WTC11 (cell line): ENCODE results near the gene WIPF3. TPM values are rescaled to one million over a fixed set of nuclear protein-coding genes. Genes with fewer than 3 reads are reported as not detected.
A peak's percentile ranks its signal among the peaks of the same experiment; 100 is the strongest.

Experiments
- ATAC-seq: fragments of 200-7000 bp; cut with Tn5 transposase; 2 replicates; pipeline ENCODE4 v1.10.0; 2021; ENCODE audit warnings: mild to moderate bottlenecking, moderate library complexity
- CTCF ChIA-PET: fragments of 300-600 bp; sonication (Branson Sonifier 250); formaldehyde crosslinking; loops from one replicate; lab custom pipeline; 2021; ENCODE audit warnings: antibody characterized with exemption; lab: Charles Lee
- POLR2A ChIA-PET: fragments of 350-600 bp; sonication (Branson Sonifier 250); formaldehyde crosslinking; loops from one replicate; lab custom pipeline; 2021; ENCODE audit warnings: antibody characterized with exemption; lab: Charles Lee
- DNase-seq: peaks from one replicate; pipeline ENCODE4 v3.0.0; 2021; ENCODE audit warnings: low spot score
- H3K27ac Mint-ChIP-seq: 2 replicates; pipeline ENCODE4 v1.8.0; 2021; ENCODE audit warnings: mixed read lengths
- H3K27me3 Mint-ChIP-seq: 2 replicates; pipeline ENCODE4 v1.8.0; 2021; ENCODE audit warnings: low read depth, mild to moderate bottlenecking, moderate library complexity, mixed read lengths
- H3K36me3 Mint-ChIP-seq: 2 replicates; pipeline ENCODE4 v1.8.0; 2021; ENCODE audit warnings: mixed read lengths
- H3K4me1 Mint-ChIP-seq: 2 replicates; pipeline ENCODE4 v1.8.0; 2022; ENCODE audit warnings: mixed read lengths
- H3K4me3 Mint-ChIP-seq: 2 replicates; pipeline ENCODE4 v1.8.0; 2021; ENCODE audit warnings: mild to moderate bottlenecking, moderate library complexity, mixed read lengths
- H3K9me3 Mint-ChIP-seq: 2 replicates; pipeline ENCODE4 v1.8.0; 2021; ENCODE audit warnings: mixed read lengths
- CBFB ChIP-seq: sonication (generic); formaldehyde crosslinking; IDR thresholded peaks from 2 replicates; pipeline ENCODE4 v1.8.1; 2022; ENCODE audit warnings: mild to moderate bottlenecking, low read depth, missing genetic modification reagents
- FOXK1 ChIP-seq: sonication (generic); formaldehyde crosslinking; IDR thresholded peaks from 2 replicates; pipeline ENCODE4 v1.8.0; 2022; ENCODE audit warnings: mild to moderate bottlenecking, moderate library complexity, missing genetic modification reagents
- GRHL2 ChIP-seq: fragments of 250-450 bp; sonication (Bioruptor Pico); IDR thresholded peaks from 2 replicates; pipeline ENCODE4 v1.8.0; 2022; ENCODE audit warnings: mild to moderate bottlenecking, moderate library complexity; ENCODE audit not compliant: insufficient replicate concordance, severe bottlenecking
- GTF2I ChIP-seq: fragments of 250-450 bp; sonication (Bioruptor Pico); conservative IDR thresholded peaks from 2 replicates; pipeline ENCODE4 v1.4.0; 2021; ENCODE audit warnings: mild to moderate bottlenecking
- HMGA2 ChIP-seq: fragments of 250-450 bp; sonication (Bioruptor Pico); IDR thresholded peaks from 2 replicates; pipeline ENCODE4 v1.4.0; 2021; ENCODE audit warnings: mild to moderate bottlenecking, moderate library complexity
- JUN ChIP-seq: sonication (generic); formaldehyde crosslinking; IDR thresholded peaks from 2 replicates; pipeline ENCODE4 v1.8.0; 2023; ENCODE audit warnings: mild to moderate bottlenecking, missing genetic modification reagents
- MYBL2 ChIP-seq: sonication (generic); formaldehyde crosslinking; IDR thresholded peaks from 2 replicates; pipeline ENCODE4 v1.8.1; 2023; ENCODE audit warnings: mild to moderate bottlenecking, moderate library complexity, missing genetic modification reagents
- NFE2L1 ChIP-seq: sonication (generic); formaldehyde crosslinking; IDR thresholded peaks from 2 replicates; pipeline ENCODE4 v1.8.1; 2023; ENCODE audit warnings: missing genetic modification reagents
- RELA ChIP-seq: sonication (generic); formaldehyde crosslinking; IDR thresholded peaks from 2 replicates; pipeline ENCODE4 v1.8.1; 2022; ENCODE audit warnings: missing genetic modification reagents, mild to moderate bottlenecking, borderline replicate concordance
- RORB ChIP-seq: fragments of 250-450 bp; sonication (Bioruptor Pico); IDR thresholded peaks from 2 replicates; pipeline ENCODE4 v1.9.0; 2021; ENCODE audit warnings: mild to moderate bottlenecking
- SMAD4 ChIP-seq: sonication (generic); formaldehyde crosslinking; IDR thresholded peaks from 2 replicates; pipeline ENCODE4 v1.8.0; 2022; ENCODE audit warnings: mild to moderate bottlenecking, missing genetic modification reagents
- TEAD1 ChIP-seq: sonication (generic); formaldehyde crosslinking; IDR thresholded peaks from 2 replicates; pipeline ENCODE4 v1.8.0; 2022; ENCODE audit warnings: mild to moderate bottlenecking, missing genetic modification reagents
- ZNF317 ChIP-seq: sonication (generic); formaldehyde crosslinking; IDR thresholded peaks from 2 replicates; pipeline ENCODE4 v1.8.1; 2023; ENCODE audit warnings: low read depth, mild to moderate bottlenecking, moderate library complexity, missing genetic modification reagents, borderline replicate concordance
- ZNF416 ChIP-seq: fragments of 250-450 bp; sonication (Bioruptor Pico); IDR thresholded peaks from 2 replicates; pipeline ENCODE4 v1.9.0; 2021; ENCODE audit warnings: mild to moderate bottlenecking, inconsistent platforms
- total RNA-seq: library from RNA; stranded (reverse); gene quantifications from 3 replicates; pipeline ENCODE4 v1.2.3, GENCODE V29; 2021
- TF ChIP-seq, protein P1 (sequence below): sonication (generic); formaldehyde crosslinking; IDR thresholded peaks from 2 replicates; pipeline ENCODE4 v1.8.1; 2023; ENCODE audit warnings: mild to moderate bottlenecking, missing genetic modification reagents, borderline replicate concordance
- TF ChIP-seq, protein P2 (sequence below): sonication (generic); formaldehyde crosslinking; IDR thresholded peaks from 2 replicates; pipeline ENCODE4 v1.8.1; 2023; ENCODE audit warnings: mild to moderate bottlenecking, missing genetic modification reagents
- TF ChIP-seq, protein P3 (sequence below): fragments of 250-450 bp; sonication (Bioruptor Pico); IDR thresholded peaks from 2 replicates; pipeline ENCODE4 v1.9.0; 2021; ENCODE audit warnings: mild to moderate bottlenecking
- TF ChIP-seq, protein P4 (sequence below): fragments of 250-450 bp; sonication (Bioruptor Pico); IDR thresholded peaks from 2 replicates; pipeline ENCODE4 v1.9.0; 2021; ENCODE audit warnings: moderate library complexity, mild to moderate bottlenecking, inconsistent platforms, borderline replicate concordance
- TF ChIP-seq, protein P5 (sequence below): sonication (generic); formaldehyde crosslinking; IDR thresholded peaks from 2 replicates; pipeline ENCODE4 v1.8.1; 2022; ENCODE audit warnings: mild to moderate bottlenecking, missing genetic modification reagents, moderate library complexity, borderline replicate concordance

Gene WIPF3
- total RNA-seq, 1 experiment from 2014 or later = 9.9 TPM

DNA sequence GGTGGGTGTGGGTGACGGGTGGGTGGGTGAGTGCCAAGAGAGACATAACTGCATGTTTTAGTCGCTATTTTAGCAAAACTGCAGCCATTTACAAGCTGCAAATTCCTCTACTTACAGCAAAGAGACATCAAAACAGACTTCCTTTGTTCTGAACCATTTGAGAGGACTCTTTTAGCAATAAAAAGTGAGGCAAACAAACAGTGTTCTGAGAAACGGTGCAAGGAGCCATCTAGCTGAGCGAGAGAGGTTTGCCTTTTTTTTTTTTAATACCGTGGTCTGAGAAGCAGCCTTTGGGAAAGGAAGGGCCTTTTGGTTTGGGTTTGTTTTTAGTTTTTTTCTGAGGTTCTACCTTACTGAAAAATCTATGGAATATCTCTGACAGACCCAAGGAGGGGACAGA lies 120.4 kb downstream of the WIPF3 start:
- Mint-ChIP-seq H3K4me3 (no peak overlapping the region), H3K36me3 (peaks cover 35% of the 10 kb centered on the region), H3K27ac (no peak overlapping the region), H3K4me1 (no peaks in the 10 kb centered on the region), H3K9me3 (no peaks in the 10 kb centered on the region), H3K27me3 (no peaks in the 10 kb centered on the region)
- no peak for ATAC-seq
- DNase-seq = no peak
- ChIA-PET POLR2A (no interaction called here), CTCF (interaction anchor here (1.2 kb wide), 1 partner anchor 178 kb away, joined by 3 read pairs; no protein-coding TSS in a partner anchor)
- TF ChIP-seq GTF2I (CRISPR knock-in tag) = no peak
- no peak for TF ChIP-seq JUN (CRISPR knock-in tag)
- no peak for TF ChIP-seq GRHL2 (CRISPR knock-in tag)
- no peak for TF ChIP-seq TEAD1 (CRISPR knock-in tag)
- no peak for TF ChIP-seq HMGA2 (CRISPR knock-in tag)
- TF ChIP-seq ZNF317 = no peak
- TF ChIP-seq, protein P1, sequence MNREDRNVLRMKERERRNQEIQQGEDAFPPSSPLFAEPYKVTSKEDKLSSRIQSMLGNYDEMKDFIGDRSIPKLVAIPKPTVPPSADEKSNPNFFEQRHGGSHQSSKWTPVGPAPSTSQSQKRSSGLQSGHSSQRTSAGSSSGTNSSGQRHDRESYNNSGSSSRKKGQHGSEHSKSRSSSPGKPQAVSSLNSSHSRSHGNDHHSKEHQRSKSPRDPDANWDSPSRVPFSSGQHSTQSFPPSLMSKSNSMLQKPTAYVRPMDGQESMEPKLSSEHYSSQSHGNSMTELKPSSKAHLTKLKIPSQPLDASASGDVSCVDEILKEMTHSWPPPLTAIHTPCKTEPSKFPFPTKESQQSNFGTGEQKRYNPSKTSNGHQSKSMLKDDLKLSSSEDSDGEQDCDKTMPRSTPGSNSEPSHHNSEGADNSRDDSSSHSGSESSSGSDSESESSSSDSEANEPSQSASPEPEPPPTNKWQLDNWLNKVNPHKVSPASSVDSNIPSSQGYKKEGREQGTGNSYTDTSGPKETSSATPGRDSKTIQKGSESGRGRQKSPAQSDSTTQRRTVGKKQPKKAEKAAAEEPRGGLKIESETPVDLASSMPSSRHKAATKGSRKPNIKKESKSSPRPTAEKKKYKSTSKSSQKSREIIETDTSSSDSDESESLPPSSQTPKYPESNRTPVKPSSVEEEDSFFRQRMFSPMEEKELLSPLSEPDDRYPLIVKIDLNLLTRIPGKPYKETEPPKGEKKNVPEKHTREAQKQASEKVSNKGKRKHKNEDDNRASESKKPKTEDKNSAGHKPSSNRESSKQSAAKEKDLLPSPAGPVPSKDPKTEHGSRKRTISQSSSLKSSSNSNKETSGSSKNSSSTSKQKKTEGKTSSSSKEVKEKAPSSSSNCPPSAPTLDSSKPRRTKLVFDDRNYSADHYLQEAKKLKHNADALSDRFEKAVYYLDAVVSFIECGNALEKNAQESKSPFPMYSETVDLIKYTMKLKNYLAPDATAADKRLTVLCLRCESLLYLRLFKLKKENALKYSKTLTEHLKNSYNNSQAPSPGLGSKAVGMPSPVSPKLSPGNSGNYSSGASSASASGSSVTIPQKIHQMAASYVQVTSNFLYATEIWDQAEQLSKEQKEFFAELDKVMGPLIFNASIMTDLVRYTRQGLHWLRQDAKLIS = no peak
- TF ChIP-seq RELA (CRISPR knock-in tag) = no peak

DNA sequence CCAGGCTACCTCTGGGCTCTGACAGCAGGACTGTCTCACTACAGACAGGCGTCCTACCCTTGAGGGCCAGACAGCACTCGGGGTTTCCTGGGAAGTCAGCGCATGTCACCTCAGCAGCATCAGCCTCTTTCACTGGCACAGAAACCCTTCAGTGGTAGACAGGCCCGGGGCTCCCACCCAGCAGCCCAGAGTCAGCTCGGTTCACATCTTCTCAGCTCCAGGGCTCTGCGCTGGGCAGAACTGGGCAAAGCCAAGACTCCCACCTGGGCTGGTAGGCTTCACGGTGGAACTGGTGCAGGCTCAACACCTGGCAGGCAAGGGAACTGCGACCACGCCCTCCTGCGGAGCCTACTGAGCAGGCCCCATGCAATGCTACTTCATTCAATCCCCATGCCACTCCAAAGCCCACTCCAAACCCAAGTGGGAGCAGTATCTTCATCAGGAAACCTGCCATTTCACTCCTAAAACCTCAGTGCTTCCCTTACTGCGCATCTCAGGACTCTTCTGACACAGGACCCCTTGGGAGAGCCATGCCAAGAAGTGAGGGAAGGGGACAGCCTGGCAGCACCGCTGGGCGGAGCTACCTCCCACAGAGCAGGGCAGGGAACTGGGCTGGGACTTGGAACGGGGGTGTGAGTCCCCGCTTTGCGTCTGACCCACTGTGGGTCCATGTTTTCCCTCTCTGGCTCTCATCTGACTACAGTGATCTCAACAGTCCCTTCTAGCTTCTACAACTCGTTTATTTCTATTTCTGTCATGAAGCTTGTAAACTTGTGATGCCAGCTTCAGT lies 122.9 kb downstream of the WIPF3 start:
- Mint-ChIP-seq H3K36me3 (peaks cover 25% of the 10 kb centered on the region), H3K4me1 (no peaks in the 10 kb centered on the region)

DNA sequence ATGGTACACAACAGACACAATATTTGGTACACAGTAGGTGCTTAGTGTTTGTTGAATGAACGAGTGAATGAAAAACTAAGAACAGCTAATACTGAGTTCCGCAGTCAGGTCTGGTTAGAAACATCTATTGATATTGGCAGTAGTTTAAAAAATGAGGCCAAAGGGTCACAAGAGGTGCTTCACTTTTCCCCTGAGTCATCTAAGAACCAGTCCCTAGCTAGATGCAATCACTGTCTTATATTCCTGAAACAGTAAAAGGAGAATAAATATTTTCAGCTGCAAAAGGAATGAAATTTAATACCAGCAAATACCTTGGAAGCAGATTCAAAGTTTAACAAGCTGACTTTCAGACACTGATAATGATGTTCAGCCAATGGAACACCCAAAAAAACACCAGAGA lies 128.8 kb downstream of the WIPF3 start:
- POLR2A ChIA-PET = no interaction called here

More for the DNA sequence above, 122.9 kb downstream of the WIPF3 start:
- ChIA-PET POLR2A (interaction anchor here (0.6 kb wide), 1 partner anchor 127 kb away, joined by 6 read pairs; no protein-coding TSS in a partner anchor), CTCF (interaction anchor here (2.4 kb wide), 1 partner anchor 8 kb away, joined by 12 read pairs; no protein-coding TSS in a partner anchor)
- H3K27me3 Mint-ChIP-seq = no peaks in the 10 kb centered on the region
- ATAC-seq (peak; percentile 48), DNase-seq (peak; percentile 23)
- no peak for TF ChIP-seq CBFB (CRISPR knock-in tag)
- no peak overlapping the region for H3K27ac Mint-ChIP-seq
- H3K4me3 Mint-ChIP-seq = no peak overlapping the region
- H3K9me3 Mint-ChIP-seq = no peaks in the 10 kb centered on the region

DNA sequence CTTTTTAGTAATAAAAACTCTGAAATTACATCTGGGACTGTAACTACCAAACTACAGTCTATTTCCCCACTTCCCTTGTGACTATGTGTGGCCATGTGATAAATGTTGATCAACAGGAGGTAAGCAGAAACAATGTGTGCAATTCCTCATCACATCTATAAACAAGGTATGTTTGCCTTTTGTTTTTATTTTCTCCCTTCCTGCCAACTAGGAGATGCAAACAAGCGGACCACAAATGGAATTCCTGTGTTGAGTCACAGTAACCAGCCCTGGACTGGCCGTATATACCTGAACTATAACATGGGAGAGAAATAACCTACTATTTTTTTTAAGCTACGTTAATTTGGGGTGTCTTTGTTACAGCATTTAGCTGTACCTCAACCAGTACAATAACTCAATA lies 130.8 kb downstream of the WIPF3 start:
- ATAC-seq (no peak), DNase-seq (no peak)
- Mint-ChIP-seq H3K4me3 (no peak overlapping the region), H3K27me3 (no peaks in the 10 kb centered on the region), H3K9me3 (peaks cover 18% of the 10 kb centered on the region), H3K27ac (no peak overlapping the region), H3K36me3 (peaks cover 81% of the 10 kb centered on the region), H3K4me1 (no peaks in the 10 kb centered on the region)
- ChIA-PET CTCF (interaction anchor here (0.7 kb wide), 1 partner anchor 582 kb away, joined by 3 read pairs; no protein-coding TSS in a partner anchor), POLR2A (no interaction called here)
- TF ChIP-seq MYBL2 (CRISPR knock-in tag) (no peak), RELA (CRISPR knock-in tag) (no peak), ZNF416 (CRISPR knock-in tag) (no peak), FOXK1 (CRISPR knock-in tag) (no peak), RORB (no peak)
- TF ChIP-seq, protein P2, sequence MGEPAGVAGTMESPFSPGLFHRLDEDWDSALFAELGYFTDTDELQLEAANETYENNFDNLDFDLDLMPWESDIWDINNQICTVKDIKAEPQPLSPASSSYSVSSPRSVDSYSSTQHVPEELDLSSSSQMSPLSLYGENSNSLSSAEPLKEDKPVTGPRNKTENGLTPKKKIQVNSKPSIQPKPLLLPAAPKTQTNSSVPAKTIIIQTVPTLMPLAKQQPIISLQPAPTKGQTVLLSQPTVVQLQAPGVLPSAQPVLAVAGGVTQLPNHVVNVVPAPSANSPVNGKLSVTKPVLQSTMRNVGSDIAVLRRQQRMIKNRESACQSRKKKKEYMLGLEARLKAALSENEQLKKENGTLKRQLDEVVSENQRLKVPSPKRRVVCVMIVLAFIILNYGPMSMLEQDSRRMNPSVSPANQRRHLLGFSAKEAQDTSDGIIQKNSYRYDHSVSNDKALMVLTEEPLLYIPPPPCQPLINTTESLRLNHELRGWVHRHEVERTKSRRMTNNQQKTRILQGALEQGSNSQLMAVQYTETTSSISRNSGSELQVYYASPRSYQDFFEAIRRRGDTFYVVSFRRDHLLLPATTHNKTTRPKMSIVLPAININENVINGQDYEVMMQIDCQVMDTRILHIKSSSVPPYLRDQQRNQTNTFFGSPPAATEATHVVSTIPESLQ (CRISPR knock-in tag) = no peak
- TF ChIP-seq, protein P3, sequence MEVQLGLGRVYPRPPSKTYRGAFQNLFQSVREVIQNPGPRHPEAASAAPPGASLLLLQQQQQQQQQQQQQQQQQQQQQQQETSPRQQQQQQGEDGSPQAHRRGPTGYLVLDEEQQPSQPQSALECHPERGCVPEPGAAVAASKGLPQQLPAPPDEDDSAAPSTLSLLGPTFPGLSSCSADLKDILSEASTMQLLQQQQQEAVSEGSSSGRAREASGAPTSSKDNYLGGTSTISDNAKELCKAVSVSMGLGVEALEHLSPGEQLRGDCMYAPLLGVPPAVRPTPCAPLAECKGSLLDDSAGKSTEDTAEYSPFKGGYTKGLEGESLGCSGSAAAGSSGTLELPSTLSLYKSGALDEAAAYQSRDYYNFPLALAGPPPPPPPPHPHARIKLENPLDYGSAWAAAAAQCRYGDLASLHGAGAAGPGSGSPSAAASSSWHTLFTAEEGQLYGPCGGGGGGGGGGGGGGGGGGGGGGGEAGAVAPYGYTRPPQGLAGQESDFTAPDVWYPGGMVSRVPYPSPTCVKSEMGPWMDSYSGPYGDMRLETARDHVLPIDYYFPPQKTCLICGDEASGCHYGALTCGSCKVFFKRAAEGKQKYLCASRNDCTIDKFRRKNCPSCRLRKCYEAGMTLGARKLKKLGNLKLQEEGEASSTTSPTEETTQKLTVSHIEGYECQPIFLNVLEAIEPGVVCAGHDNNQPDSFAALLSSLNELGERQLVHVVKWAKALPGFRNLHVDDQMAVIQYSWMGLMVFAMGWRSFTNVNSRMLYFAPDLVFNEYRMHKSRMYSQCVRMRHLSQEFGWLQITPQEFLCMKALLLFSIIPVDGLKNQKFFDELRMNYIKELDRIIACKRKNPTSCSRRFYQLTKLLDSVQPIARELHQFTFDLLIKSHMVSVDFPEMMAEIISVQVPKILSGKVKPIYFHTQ = no peak
- TF ChIP-seq, protein P4, sequence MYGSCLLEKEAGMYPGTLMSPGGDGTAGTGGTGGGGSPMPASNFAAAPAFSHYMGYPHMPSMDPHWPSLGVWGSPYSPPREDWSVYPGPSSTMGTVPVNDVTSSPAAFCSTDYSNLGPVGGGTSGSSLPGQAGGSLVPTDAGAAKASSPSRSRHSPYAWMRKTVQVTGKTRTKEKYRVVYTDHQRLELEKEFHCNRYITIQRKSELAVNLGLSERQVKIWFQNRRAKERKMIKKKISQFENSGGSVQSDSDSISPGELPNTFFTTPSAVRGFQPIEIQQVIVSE (CRISPR knock-in tag) = no peak
- TF ChIP-seq, protein P5, sequence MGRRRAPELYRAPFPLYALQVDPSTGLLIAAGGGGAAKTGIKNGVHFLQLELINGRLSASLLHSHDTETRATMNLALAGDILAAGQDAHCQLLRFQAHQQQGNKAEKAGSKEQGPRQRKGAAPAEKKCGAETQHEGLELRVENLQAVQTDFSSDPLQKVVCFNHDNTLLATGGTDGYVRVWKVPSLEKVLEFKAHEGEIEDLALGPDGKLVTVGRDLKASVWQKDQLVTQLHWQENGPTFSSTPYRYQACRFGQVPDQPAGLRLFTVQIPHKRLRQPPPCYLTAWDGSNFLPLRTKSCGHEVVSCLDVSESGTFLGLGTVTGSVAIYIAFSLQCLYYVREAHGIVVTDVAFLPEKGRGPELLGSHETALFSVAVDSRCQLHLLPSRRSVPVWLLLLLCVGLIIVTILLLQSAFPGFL = no peak

More for the DNA sequence above, 128.8 kb downstream of the WIPF3 start:
- Mint-ChIP-seq H3K27me3 (no peaks in the 10 kb centered on the region), H3K4me3 (no peak overlapping the region), H3K4me1 (no peaks in the 10 kb centered on the region), H3K36me3 (peaks cover 75% of the 10 kb centered on the region), H3K27ac (no peak overlapping the region), H3K9me3 (peaks cover 18% of the 10 kb centered on the region)
- no peak for TF ChIP-seq SMAD4 (CRISPR knock-in tag)
- TF ChIP-seq NFE2L1 (CRISPR knock-in tag) = no peak
- CTCF ChIA-PET = no interaction called here
- ATAC-seq = no peak
- DNase-seq = no peak
